Activated CD4-positive, alpha-beta T cell treated with anti-CD3 and anti-CD28 coated beads, Interleukin-2, amount 10 ng/mL, durations not matched to agents 24 days and 14 days (primary cell): ENCODE data around the gene MAFG. TPM values are rescaled to one million over a fixed set of nuclear protein-coding genes. Genes with fewer than 3 reads are reported as not detected.

Source experiments
- DNase-seq: peaks from one replicate; pipeline ENCODE4 v3.0.0; 2022
- H3K27ac Mint-ChIP-seq: one replicate; pipeline ENCODE4 v1.8.0; 2022; ENCODE audit warnings: mild to moderate bottlenecking, mixed read lengths
- H3K27me3 Mint-ChIP-seq: one replicate; pipeline ENCODE4 v1.8.0; 2022; ENCODE audit warnings: mixed read lengths
- H3K36me3 Mint-ChIP-seq: one replicate; pipeline ENCODE4 v1.8.0; 2022; ENCODE audit warnings: low read depth, mild to moderate bottlenecking, mixed read lengths
- H3K4me1 Mint-ChIP-seq: one replicate; pipeline ENCODE4 v1.8.0; 2021; ENCODE audit warnings: mixed read lengths
- H3K4me3 Mint-ChIP-seq: one replicate; pipeline ENCODE4 v1.8.0; 2022; ENCODE audit warnings: mild to moderate bottlenecking, moderate library complexity, mixed read lengths
- H3K9me3 Mint-ChIP-seq: one replicate; pipeline ENCODE4 v1.8.0; 2021; ENCODE audit warnings: mixed read lengths
- intact Hi-C: fragments of 100-400 bp; cut with micrococcal nuclease; formaldehyde crosslinking; loops from one replicate; pipeline ENCODE4 v1.15.1; 2023
- total RNA-seq: library from RNA; stranded (reverse); gene quantifications from 2 replicates; pipeline ENCODE4 v1.2.3, GENCODE V29; 2022

Gene MAFG
- total RNA-seq, 1 donor from 2014 or later = 32.5 TPM

DNA sequence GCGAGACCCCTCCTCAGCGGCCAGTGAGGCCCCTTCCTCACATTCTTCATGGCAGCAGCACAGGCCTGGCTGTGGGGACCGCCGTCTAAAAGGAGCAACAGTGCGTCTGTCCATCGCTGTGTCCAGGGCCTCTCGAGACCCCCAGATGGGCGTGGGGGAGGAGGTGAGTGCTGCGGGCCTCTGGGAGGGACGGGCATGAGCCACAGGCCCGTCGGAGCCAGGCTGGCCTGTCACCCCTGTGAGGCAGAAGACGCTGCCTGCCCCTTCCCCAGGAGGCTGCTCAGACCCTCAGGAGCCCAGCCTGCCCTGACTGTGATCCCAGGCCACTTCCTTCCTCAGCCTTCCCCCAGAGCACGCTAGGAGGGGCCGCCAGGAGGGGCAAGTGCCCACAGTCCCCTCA lies 11.7 kb upstream of the MAFG start:
- no peaks in the 10 kb centered on the region for H3K9me3 Mint-ChIP-seq
- no peaks in the 10 kb centered on the region for H3K27me3 Mint-ChIP-seq
- peaks cover 7% of the 10 kb centered on the region for H3K36me3 Mint-ChIP-seq
- H3K4me1 Mint-ChIP-seq = peaks cover 12% of the 10 kb centered on the region
- H3K27ac Mint-ChIP-seq = no peak overlapping the region
- no peak overlapping the region for H3K4me3 Mint-ChIP-seq
- intact Hi-C loops = no loop called here
- no peak for DNase-seq

GRCh38 chr17:81935709-81936084 lies 8.2 kb upstream of the MAFG start:
- Mint-ChIP-seq H3K27ac (peak overlapping the region; percentile 40), H3K4me3 (peak overlapping the region; percentile 90), H3K36me3 (peaks cover 18% of the 10 kb centered on the region), H3K9me3 (no peaks in the 10 kb centered on the region), H3K4me1 (peaks cover 18% of the 10 kb centered on the region), H3K27me3 (peaks cover 2% of the 10 kb centered on the region)
- intact Hi-C loops = loop anchor here (2.0 kb wide), 1 partner anchor 87 kb away; the partner anchor contains the start of genes CENPX and LRRC45
- no peak for DNase-seq

- DNase-seq = no peak
- peaks cover 18% of the 10 kb centered on the region for H3K36me3 Mint-ChIP-seq
- H3K27ac Mint-ChIP-seq = no peak overlapping the region
- intact Hi-C loops = no loop called here
- H3K4me3 Mint-ChIP-seq = peak overlapping the region; percentile 90
- peaks cover 18% of the 10 kb centered on the region for H3K4me1 Mint-ChIP-seq
- H3K9me3 Mint-ChIP-seq = no peaks in the 10 kb centered on the region
- peaks cover 2% of the 10 kb centered on the region for H3K27me3 Mint-ChIP-seq
Observed at GRCh38 chr17:81934850-81935708, 7.5 kb upstream of the MAFG start.

GRCh38 chr17:81934098-81934757 lies 6.7 kb upstream of the MAFG start:
- intact Hi-C loops = no loop called here
- peaks cover 18% of the 10 kb centered on the region for H3K4me1 Mint-ChIP-seq
- H3K9me3 Mint-ChIP-seq = no peaks in the 10 kb centered on the region
- peaks cover 18% of the 10 kb centered on the region for H3K36me3 Mint-ChIP-seq
- peak overlapping the region; percentile 30 for H3K4me3 Mint-ChIP-seq
- H3K27ac Mint-ChIP-seq = no peak overlapping the region
- no peak for DNase-seq
- H3K27me3 Mint-ChIP-seq = peaks cover 4% of the 10 kb centered on the region

DNA sequence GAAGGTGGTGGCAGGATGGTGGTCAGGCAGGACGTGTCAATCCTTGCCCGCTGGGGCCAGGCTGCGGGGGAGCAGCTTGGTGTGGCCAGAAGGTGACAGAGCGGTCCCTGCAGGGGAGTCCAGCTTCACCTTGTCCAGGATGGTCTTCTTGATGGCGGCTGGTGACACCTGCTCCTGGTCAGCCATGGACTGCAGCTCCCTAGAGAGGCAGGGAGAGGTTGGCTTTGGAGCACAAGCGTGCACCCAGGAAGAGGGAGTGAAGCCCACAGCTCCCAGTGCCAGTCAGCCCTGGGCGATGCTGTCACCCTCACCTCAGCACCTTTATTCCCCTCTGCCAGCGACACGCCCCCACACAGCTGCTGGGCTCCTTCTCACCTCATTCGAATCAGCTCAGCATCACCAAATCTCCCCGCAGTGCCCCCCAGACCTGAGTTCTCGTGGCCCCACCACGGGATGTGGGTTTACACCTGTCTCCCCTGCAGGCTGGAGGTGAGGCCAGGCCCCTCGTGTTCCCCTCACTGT lies 5.7 kb upstream of the MAFG start:
- no peaks in the 10 kb centered on the region for H3K9me3 Mint-ChIP-seq
- peaks cover 6% of the 10 kb centered on the region for H3K27me3 Mint-ChIP-seq
- DNase-seq = no peak
- peaks cover 18% of the 10 kb centered on the region for H3K36me3 Mint-ChIP-seq
- H3K27ac Mint-ChIP-seq = no peak overlapping the region
- no peak overlapping the region for H3K4me3 Mint-ChIP-seq
- intact Hi-C loops = no loop called here
- peaks cover 22% of the 10 kb centered on the region for H3K4me1 Mint-ChIP-seq

- Mint-ChIP-seq H3K27ac (peak overlapping the region; percentile 17), H3K36me3 (peaks cover 18% of the 10 kb centered on the region), H3K27me3 (peaks cover 6% of the 10 kb centered on the region), H3K9me3 (no peaks in the 10 kb centered on the region), H3K4me3 (no peak overlapping the region), H3K4me1 (peaks cover 17% of the 10 kb centered on the region)
- peak; percentile 58 for DNase-seq
- intact Hi-C loops = no loop called here
Observed at GRCh38 chr17:81932333-81932983, 4.9 kb upstream of the MAFG start.

- Mint-ChIP-seq H3K4me1 (peaks cover 17% of the 10 kb centered on the region), H3K4me3 (no peak overlapping the region), H3K27ac (peak overlapping the region; percentile 17), H3K36me3 (peaks cover 18% of the 10 kb centered on the region), H3K27me3 (peaks cover 6% of the 10 kb centered on the region), H3K9me3 (no peaks in the 10 kb centered on the region)
- no peak for DNase-seq
- intact Hi-C loops = no loop called here
Observed at GRCh38 chr17:81931557-81932332, 4.2 kb upstream of the MAFG start.

DNA sequence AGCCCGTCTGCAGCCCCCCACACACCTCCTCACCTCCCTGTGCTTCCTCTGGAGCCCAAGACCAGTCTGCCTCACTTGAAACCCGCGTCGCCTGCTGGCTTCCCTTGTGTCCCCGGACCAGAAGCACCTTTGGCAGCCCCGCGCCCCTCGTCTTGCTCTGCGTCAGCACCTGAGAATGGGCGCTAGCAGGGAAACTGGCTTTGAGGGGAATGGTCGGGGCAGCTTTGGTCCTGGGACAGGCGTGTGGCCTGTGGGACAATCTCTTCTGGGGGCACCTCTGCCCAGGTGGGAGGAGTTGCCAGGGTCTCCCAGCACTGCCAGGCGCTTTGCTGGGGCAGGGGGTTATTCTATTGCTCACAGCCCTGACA lies 3.6 kb upstream of the MAFG start:
- H3K27ac Mint-ChIP-seq = no peak overlapping the region
- H3K4me3 Mint-ChIP-seq = no peak overlapping the region
- H3K27me3 Mint-ChIP-seq = peaks cover 6% of the 10 kb centered on the region
- DNase-seq = no peak
- peaks cover 20% of the 10 kb centered on the region for H3K4me1 Mint-ChIP-seq
- peaks cover 18% of the 10 kb centered on the region for H3K36me3 Mint-ChIP-seq
- intact Hi-C loops = no loop called here
- no peaks in the 10 kb centered on the region for H3K9me3 Mint-ChIP-seq

DNA sequence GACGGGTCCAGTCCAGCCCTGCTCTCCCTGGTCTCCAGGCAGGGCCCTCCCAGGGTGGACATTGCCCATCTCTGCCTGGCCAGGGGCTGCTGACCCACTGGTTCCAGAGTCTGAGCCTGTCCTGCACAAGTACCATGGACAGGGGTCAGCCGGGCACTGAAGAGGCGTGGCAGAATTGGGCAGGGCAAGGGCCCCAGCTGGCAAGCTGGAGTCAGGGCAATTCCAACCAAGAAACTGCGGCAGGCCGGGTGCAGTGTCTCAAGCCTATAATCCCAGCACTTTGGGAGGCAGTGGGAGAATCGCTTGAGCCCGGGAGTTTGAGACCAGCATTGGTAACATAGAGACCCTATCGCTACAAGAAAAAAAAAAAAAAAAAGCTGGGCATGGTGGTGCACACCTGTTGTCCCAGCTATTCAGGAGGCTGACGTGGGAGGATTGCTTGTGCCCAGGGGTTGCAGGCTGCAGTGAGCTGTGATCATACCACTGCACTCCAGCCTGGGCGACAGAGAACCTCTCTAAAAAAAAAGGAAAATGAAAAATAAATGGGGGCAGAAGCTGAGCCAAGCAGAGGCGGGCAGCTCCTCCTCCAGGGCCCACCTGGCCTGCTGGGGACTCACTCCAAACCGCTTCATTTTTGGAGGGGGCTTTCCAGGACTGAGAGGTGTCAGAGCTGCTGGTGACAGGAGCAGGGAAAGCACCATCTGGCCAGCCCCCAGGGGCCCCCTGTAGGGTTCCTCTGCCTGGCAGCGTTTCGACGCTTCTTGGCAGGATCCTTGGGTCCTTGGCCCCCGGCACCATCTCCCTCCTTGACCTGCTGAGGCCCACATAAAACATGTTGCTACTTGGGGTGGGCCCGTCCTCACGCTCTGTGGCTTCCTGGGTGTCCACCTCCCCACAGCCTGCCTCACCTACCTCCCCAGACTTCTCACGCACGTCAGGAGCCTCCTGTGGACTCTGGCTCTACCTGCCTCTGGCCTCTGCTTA lies 2.9 kb upstream of the MAFG start:
- Mint-ChIP-seq H3K4me1 (peaks cover 20% of the 10 kb centered on the region), H3K4me3 (no peak overlapping the region), H3K27me3 (peaks cover 6% of the 10 kb centered on the region), H3K36me3 (peaks cover 14% of the 10 kb centered on the region), H3K27ac (no peak overlapping the region), H3K9me3 (no peaks in the 10 kb centered on the region)
- no peak for DNase-seq
- intact Hi-C loops = no loop called here

- Mint-ChIP-seq H3K27me3 (peaks cover 6% of the 10 kb centered on the region), H3K4me1 (peaks cover 23% of the 10 kb centered on the region), H3K27ac (no peak overlapping the region), H3K36me3 (peaks cover 11% of the 10 kb centered on the region), H3K9me3 (no peaks in the 10 kb centered on the region), H3K4me3 (peak overlapping the region; percentile 73)
- no peak for DNase-seq
- intact Hi-C loops = loop anchor here (5.0 kb wide), 1 partner anchor 57 kb away; the partner anchor contains the start of gene ARHGDIA
Observed at GRCh38 chr17:81929253-81930141, 2.0 kb upstream of the MAFG start.

GRCh38 chr17:81928544-81929252 lies 1.2 kb upstream of the MAFG start:
- no peak overlapping the region for H3K27ac Mint-ChIP-seq
- peak overlapping the region; percentile 73 for H3K4me3 Mint-ChIP-seq
- peaks cover 6% of the 10 kb centered on the region for H3K27me3 Mint-ChIP-seq
- peaks cover 26% of the 10 kb centered on the region for H3K4me1 Mint-ChIP-seq
- H3K9me3 Mint-ChIP-seq = no peaks in the 10 kb centered on the region
- H3K36me3 Mint-ChIP-seq = peaks cover 7% of the 10 kb centered on the region
- no peak for DNase-seq
- intact Hi-C loops = loop anchor here (5.0 kb wide), 1 partner anchor 56 kb away; the partner anchor contains the start of gene ARHGDIA
